ENCODE results near the gene ARHGAP5. TPM values are rescaled to one million over a fixed set of nuclear protein-coding genes. Genes with fewer than 3 reads are reported as not detected.

ARHGAP5 gene
- total and polyA plus RNA-seq, 9 of the 15 experiments (the other 6 are each of a cell fraction or from before 2014, with no cell fraction given): 3.1 to 21.8 (median 12.1) TPM

DNA sequence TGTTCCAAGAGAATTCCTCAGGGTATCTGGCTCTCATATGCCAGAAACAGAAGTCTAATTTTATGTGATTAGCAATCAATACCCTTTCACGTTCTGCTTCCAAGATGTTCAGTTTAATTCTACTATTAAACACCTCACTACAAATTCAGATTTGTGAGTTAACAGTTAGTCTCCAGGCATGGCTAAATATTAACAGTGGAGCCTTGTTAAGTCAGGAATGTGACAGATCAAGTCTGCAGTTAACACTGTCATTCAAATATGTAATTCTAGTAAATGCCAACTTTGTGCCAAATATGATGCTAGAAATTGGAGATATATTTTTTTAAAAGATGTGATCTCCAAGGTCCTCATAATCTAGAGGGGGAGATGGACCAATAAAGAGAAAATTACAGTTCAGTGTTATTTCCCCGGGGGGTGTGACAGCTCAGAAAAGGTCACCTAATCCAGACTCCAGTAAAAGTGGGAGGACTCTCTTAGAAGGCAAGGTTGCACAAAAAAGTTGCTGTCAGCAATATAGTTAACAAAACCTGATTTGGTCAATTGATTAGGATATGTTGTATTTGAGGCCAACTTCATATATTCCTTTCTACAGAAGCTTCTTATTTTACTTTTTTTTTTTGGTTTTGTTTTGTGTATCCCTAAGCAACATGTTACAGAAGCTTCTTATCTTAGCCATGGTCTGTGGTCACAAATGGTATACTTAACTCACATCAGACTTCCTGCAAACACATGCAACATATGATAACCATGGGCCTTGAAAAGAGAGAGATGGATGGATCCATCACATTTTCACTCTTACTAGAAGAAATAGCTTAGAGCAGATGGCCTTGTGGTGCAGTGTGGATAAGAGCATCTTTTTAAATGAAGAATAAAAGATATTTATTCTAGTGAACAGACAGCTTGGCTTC is 106.3 kb downstream of the ARHGAP5 start (continued):
- TF ChIP-seq PCBP1 (IDR thresholded peaks at IDR 0.05; ENCODE audit: low read depth, low read length, poor library complexity, severe bottlenecking) (no peak), SRSF7 (optimal IDR thresholded peaks at IDR 0.05; ENCODE audit: low read depth, low read length) (no peak), FOXP1 (CRISPR knock-in tag; IDR thresholded peaks at IDR 0.05) (no peak)

GRCh38 chr14:32185097-32185496 is 108.0 kb downstream of the ARHGAP5 start:
- no peak for DNase-seq (ENCODE audit: extremely low read depth in 1 of 4, low spot score in 3 of 4)
- no TSS peak for BruUV-seq (replicated peaks)
- Histone ChIP-seq H3K27ac (ENCODE audit: extremely low read depth, low read depth, low read length) (no peak overlapping the region), H3K79me2 (ENCODE audit: control insufficient read depth, insufficient read depth, low read length) (no peaks in the 10 kb centered on the region), H4K20me1 (replicated peaks; ENCODE audit: control insufficient read depth, insufficient read depth, low read length) (no peaks in the 10 kb centered on the region), H3K4me1 (replicated peaks in 1 of 2; ENCODE audit: control insufficient read depth in 2 of 2, insufficient read depth in 2 of 2, low read length in 2 of 2) (no peaks in the 10 kb centered on the region), H3K4me3 (no peak overlapping the region), H3K27me3 (ENCODE audit: control insufficient read depth in 2 of 2, insufficient read depth in 2 of 2, low read length in 2 of 2) (no peaks in the 10 kb centered on the region), H3K9ac (ENCODE audit: insufficient read depth in 1 of 2, low read depth in 2 of 2, low read length in 2 of 2) (no peak overlapping the region), H3K36me3 (ENCODE audit: control insufficient read depth, insufficient read depth, low read length) (no peaks in the 10 kb centered on the region), H2AFZ (ENCODE audit: low read depth, low read length) (no peak overlapping the region), H3K9me3 (replicated peaks; ENCODE audit: control insufficient read depth, insufficient read depth, low read depth, low read length) (0 out of 2 replicates have a peak, but pooled peaks cover 2% of the 10 kb centered on the region), H3K4me2 (ENCODE audit: insufficient read depth, low read length) (no peak overlapping the region), H3K9me1 (ENCODE audit: control insufficient read depth, insufficient read depth, low read length) (no peaks in the 10 kb centered on the region)
- ChIA-PET POLR2A (no interaction called here), CTCF (ENCODE audit: low intra/inter-chr PET ratio) (no interaction called here)
- TF ChIP-seq IRF2 (CRISPR knock-in tag; IDR thresholded peaks at IDR 0.05) (no peak), ARHGAP35 (IDR thresholded peaks at IDR 0.05; ENCODE audit: partially characterized antibody) (no peak), AFF1 (IDR thresholded peaks at IDR 0.05; ENCODE audit: low read depth in 1 of 2, partially characterized antibody in 2 of 2) (peak in 1 of 2 experiments; percentile 98), SMAD4 (CRISPR knock-in tag; conservative IDR thresholded peaks at IDR 0.05) (no peak), ZNF12 (CRISPR knock-in tag; IDR thresholded peaks at IDR 0.05) (no peak), TAF1 (IDR thresholded peaks at IDR 0.05; ENCODE audit: control insufficient read depth, extremely low read depth, insufficient read depth, low read length, severe bottlenecking) (no peak), SNRNP70 (optimal IDR thresholded peaks at IDR 0.05; ENCODE audit: low read depth, low read length) (no peak)
- TF ChIP-seq, protein P1, sequence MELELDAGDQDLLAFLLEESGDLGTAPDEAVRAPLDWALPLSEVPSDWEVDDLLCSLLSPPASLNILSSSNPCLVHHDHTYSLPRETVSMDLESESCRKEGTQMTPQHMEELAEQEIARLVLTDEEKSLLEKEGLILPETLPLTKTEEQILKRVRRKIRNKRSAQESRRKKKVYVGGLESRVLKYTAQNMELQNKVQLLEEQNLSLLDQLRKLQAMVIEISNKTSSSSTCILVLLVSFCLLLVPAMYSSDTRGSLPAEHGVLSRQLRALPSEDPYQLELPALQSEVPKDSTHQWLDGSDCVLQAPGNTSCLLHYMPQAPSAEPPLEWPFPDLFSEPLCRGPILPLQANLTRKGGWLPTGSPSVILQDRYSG (tag; conservative IDR thresholded peaks at IDR 0.05; ENCODE audit: low read depth): no peak
- ATAC-seq: no peak
- intact Hi-C loops (cut with micrococcal nuclease): no loop called here
- WGBS (ENCODE audit: insufficient coverage, low coverage, missing lambda C conversion rate): 7% methylated on average over 1 of the region's 1 CpG
- no peak for FAIRE-seq
- in situ Hi-C loops (cut with MboI): no loop called here

Measured in K562 (cell line).